ENCODE results near the gene GALNT17.

Gene GALNT17

DNA sequence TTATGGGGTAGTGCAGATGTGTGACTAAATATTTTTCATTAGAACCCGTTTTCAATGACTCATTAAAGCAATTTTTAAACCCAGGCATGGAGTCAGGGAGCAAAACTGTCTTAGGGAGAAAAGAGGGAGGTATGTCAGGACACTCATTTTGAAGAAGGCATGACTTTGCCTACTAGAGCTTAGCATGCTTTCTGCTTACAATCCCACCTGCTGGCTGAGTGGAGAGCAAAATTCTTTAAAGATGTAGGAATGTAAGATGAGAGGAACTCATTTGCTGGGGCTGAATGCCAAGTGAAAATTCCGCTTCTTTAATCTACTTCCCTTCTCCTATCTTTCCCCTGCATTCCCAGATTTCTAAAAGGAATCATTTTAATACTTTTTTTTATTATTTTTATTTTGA is 232.6 kb downstream of the GALNT17 start:
- DNase-seq = no peak
- TF ChIP-seq POLR2A (IDR thresholded peaks at IDR 0.05; ENCODE audit: low read length) (no peak), GATA1 (IDR thresholded peaks at IDR 0.05; ENCODE audit: low read depth, low read length) (no peak)

DNA sequence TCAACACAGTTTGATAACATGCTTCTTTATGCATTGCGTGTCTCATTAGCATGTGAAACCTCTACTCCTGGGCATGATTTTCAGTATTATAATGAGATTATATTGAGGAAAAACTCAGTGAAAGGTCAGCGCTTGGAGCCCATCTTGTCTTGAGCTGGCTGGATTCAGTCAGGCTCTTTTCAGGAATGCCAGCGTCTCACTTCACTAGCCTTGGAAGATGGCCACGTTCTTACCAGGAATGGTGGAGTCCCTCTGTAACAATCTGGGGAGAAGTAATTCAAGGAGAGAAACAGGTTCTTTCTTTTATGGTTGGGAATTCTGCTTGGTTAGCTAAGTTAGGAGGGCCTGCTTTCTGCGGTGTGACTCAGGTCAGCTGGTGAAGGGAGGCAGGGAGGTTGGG is 241.0 kb downstream of the GALNT17 start:
- no peak for DNase-seq
- TF ChIP-seq GATA1 (IDR thresholded peaks at IDR 0.05; ENCODE audit: low read depth, low read length) = no peak
- TF ChIP-seq POLR2A (IDR thresholded peaks at IDR 0.05; ENCODE audit: low read length) = no peak

DNA sequence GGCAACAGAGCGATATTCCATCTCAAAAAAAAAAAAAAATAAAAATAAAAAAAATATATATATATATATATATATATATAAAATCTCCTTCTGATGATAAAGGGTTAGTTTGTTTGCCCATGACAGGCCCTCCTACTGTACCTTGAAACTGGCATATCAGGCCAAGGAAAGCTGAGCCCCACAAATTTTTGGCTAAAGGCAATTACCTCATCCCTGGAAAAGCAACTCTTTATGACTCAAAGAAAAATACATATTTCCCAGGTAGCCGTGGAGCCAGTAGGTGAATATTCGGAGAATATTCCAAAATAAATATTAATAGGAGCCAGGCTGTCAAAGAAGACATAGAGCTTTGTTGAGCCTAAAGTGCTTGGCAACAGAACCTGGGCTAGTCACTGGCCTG is 245.1 kb downstream of the GALNT17 start:
- TF ChIP-seq GATA1 (IDR thresholded peaks at IDR 0.05; ENCODE audit: low read depth, low read length) = no peak
- no peak for TF ChIP-seq POLR2A (IDR thresholded peaks at IDR 0.05; ENCODE audit: low read length)
- DNase-seq = no peak

DNA sequence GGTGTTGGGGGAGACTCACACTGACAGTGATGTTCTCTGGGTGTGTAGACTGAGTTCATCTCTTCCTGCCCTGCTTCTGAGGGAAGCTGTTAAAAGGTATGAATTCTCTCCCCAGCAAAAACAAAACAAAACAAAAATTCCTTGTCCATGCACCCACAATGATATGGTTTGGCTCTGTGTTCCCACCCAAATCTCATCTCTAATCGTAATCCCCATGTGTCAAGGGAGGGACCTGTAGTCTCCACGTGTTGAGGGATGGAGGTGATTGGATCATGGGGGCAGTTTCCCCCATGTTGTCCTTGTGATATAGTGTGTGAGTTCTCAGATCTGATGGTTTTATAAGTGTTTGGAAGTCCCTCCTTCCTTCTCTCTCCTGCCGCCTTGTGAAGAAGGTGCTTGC is 245.5 kb downstream of the GALNT17 start:
- no peak for DNase-seq
- TF ChIP-seq GATA1 (IDR thresholded peaks at IDR 0.05; ENCODE audit: low read depth, low read length) = no peak
- TF ChIP-seq POLR2A (IDR thresholded peaks at IDR 0.05; ENCODE audit: low read length) = no peak

DNA sequence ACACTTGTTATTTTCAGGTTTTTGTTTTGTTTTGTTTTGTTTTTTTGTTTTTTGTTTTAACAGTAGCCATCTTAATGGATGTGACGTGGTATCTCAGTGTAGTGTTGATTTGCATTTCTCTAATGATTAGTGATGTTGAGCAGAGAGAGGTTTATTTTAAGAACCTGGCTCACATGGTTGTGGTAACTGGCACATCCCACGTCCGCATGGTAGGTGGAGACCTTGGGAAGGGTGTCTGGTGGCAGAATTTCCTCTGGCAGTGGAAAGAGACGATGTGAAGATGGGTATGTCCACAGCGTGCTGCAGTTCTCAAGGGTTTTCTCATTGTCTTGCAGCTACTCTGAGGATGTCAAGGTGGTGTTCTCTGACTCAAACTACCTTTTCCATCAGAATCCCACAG is 252.2 kb downstream of the GALNT17 start:
- DNase-seq = no peak
- TF ChIP-seq GATA1 (IDR thresholded peaks at IDR 0.05; ENCODE audit: low read depth, low read length) (no peak), POLR2A (IDR thresholded peaks at IDR 0.05; ENCODE audit: low read length) (no peak)

DNA sequence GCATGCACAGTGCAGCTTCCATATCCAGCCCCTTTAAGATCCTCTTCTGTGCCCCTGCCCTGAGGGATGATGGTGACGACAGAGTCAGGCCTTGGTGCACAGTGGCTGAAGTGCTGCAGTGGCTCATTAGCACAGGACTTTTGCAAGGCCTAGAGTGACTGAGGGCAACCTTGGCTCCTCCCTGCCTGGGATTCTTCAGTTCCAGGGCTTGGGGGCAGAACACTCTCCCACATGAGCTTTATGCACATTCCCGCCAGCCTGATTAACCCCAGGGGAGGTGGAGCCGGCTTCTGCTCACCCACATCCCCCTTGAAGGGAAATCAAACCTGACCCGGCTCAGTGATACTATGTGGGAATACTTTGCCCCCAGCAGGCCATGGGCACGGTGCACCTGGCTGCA is 253.4 kb downstream of the GALNT17 start:
- DNase-seq = no peak
- TF ChIP-seq POLR2A (IDR thresholded peaks at IDR 0.05; ENCODE audit: low read length) (no peak), GATA1 (IDR thresholded peaks at IDR 0.05; ENCODE audit: low read depth, low read length) (no peak)

DNA sequence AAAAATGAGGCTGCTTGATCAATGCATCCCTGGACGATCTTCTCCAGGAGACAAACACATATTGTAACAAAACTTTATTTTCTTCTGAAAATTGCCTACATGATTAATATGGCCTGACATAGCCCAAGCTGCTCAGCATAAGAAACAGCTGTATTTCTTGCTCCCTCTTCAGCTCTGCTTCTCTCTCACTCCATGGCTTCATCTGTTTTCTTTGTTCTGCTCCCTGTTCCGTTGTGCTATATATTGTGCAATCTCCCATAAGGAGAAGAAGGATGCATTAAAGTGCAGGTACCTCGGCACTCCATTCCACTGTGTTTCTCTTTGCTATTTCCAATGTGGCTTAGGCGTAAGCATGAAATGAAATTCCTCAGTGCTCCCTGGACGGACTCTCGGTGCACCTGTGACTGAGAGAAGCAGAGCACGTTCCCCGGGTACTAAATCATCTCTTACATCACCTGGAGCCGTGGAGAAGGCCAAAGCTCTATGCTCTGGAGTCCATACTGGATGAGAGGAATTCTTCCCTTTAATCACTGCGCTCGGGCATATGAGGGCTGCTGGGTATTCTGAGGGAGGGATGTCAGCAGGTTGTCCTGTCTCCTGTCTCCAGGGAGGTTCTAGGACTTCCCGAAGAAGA is 254.3 kb downstream of the GALNT17 start:
- TF ChIP-seq GATA1 (IDR thresholded peaks at IDR 0.05; ENCODE audit: low read depth, low read length) (no peak), POLR2A (IDR thresholded peaks at IDR 0.05; ENCODE audit: low read length) (no peak)
- DNase-seq = no peak

DNA sequence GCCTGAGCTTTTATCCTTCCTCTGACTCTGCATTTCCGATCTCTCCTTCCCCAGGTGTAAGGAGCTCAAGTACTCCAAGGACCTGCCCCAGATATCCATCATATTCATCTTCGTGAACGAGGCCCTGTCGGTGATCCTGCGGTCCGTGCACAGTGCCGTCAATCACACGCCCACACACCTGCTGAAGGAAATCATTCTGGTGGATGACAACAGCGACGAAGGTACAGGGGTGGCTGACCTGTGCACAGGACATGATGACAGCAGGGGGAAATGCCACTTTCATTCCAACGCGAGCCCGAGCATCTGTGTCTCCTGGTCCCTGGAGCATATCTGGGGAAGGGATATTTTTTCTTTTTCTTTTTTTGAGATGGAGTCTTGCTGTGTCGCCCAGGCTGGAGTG is 256.2 kb downstream of the GALNT17 start:
- TF ChIP-seq POLR2A (IDR thresholded peaks at IDR 0.05; ENCODE audit: low read length) = no peak
- no peak for TF ChIP-seq GATA1 (IDR thresholded peaks at IDR 0.05; ENCODE audit: low read depth, low read length)
- no peak for DNase-seq

DNA sequence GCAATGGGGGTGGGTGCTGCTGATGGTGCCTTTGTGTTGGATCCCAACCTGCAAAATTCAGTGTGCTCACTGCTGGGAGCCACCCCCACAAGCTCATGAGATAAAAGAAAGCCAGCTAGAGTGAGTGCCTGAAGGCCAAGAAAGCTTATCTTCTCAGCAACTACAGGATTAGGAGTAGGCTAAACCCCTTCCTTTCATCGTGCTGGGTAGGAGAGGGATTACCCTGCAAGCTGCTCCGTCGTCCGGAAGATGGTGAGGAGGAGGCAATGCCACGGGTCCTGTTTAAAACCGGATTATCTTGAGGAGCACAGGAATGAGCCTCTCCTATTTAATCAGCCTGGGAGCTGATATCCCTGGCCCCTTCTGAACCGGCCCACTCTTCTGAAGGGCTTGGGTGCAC is 258.0 kb downstream of the GALNT17 start:
- TF ChIP-seq GATA1 (IDR thresholded peaks at IDR 0.05; ENCODE audit: low read depth, low read length) = no peak
- no peak for TF ChIP-seq POLR2A (IDR thresholded peaks at IDR 0.05; ENCODE audit: low read length)
- DNase-seq = no peak

DNA sequence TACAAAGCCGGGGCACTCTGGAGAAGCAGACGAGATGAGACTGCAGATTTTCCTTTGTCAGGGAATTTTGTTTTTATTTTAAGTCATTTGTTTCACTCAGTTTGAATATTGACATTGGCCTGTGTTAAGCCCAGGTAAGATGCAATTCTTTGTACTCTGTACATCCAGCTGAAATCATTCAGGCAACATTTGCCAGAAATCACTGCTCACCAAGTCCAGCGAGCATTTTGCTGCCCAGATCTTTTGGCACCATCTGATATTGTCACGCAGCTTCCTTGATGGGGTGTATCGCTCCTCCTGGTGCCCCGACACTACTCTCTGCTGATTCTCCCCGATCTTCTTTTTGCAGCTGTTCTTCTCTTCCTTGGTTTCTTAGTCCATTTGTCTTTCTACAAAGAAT is 261.7 kb downstream of the GALNT17 start:
- TF ChIP-seq GATA1 (IDR thresholded peaks at IDR 0.05; ENCODE audit: low read depth, low read length) = no peak
- no peak for TF ChIP-seq POLR2A (IDR thresholded peaks at IDR 0.05; ENCODE audit: low read length)
- DNase-seq = no peak

DNA sequence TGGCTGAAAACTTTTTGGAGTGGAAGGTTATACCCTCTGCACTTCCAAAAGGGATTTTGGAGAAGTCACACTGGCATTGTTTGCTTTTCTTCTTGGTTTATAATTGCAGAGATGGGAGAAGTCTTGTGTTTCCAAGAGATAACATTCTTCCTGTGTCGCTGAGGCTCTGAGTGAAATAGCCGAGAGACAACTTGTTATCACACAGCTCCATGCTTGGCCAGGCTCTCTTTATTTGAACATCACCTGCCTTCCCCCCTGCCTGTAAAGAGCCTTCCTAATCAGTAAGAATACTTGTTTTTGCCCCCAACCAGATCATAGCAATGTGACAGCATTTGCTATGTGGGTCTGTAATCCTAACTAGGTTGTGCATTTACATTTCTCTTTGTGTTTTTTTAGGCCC is 270.7 kb downstream of the GALNT17 start:
- no peak for TF ChIP-seq GATA1 (IDR thresholded peaks at IDR 0.05; ENCODE audit: low read depth, low read length)
- TF ChIP-seq POLR2A (IDR thresholded peaks at IDR 0.05; ENCODE audit: low read length) = no peak
- no peak for DNase-seq

DNA sequence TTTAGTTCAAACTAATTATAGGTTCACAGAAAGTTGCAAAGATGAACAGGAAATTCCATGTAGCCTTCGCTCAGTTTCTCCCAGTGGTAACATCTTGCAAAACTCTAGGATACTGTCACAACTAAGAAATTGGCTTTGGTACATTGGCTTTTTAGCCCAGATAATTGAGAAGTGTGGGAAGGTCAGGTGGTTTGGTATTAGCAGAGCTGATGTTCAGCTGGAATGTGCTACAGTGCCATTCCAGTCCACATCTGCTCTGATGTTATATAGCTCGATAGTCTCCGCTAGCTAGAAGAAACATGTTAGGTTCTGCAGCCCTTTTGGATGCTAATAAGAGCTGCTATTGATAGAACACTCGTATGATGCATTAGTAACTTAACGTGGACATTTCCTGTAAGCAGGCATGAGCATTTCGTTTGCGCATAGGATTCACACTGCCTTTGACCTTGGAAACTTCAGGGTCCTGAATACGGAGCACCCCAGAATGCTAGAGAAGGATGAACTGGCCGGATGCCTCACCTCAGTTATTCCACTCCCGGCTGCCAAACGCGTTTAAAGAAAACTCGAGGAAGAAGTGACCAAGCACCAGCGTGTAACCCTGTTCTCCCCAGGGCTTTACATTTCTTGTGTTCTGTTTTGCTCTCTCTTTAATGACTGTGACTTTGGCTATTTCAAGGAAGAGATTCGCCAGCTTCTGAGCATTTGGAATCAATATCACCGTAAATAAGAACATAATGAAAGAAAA is 271.4 kb downstream of the GALNT17 start:
- no peak for DNase-seq
- TF ChIP-seq GATA1 (IDR thresholded peaks at IDR 0.05; ENCODE audit: low read depth, low read length) (no peak), POLR2A (IDR thresholded peaks at IDR 0.05; ENCODE audit: low read length) (no peak)

DNA sequence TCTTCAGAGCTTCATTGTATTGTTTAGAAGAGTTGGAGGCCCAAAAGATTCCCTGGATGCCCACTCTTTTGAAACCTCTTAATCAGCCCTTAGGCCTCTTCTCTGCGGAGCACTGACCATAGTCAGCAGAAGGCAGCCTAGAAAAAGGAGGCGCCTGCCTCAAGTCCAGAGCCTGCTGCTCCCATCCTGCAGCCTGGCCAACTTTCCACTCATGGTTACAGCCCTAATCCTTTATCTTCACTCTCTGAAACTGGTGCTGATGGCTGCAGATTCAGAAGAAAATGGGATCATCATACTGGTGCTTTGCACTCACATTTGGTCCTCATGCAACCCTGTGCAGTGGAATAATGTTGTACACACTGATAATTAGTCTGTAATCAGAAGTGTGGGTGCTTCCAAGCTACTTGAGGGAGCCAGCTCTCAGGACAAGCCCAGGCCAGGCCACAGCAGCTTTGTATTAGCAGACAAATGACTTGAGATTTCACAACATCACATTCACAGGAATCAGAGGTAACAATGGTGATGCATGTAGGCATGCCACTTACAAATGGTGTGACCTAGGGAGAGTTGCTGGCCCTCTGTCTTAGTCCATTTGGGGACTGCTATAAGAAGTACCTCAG is 272.9 kb downstream of the GALNT17 start:
- TF ChIP-seq GATA1 (IDR thresholded peaks at IDR 0.05; ENCODE audit: low read depth, low read length) (no peak), POLR2A (IDR thresholded peaks at IDR 0.05; ENCODE audit: low read length) (no peak)
- no peak for DNase-seq

DNA sequence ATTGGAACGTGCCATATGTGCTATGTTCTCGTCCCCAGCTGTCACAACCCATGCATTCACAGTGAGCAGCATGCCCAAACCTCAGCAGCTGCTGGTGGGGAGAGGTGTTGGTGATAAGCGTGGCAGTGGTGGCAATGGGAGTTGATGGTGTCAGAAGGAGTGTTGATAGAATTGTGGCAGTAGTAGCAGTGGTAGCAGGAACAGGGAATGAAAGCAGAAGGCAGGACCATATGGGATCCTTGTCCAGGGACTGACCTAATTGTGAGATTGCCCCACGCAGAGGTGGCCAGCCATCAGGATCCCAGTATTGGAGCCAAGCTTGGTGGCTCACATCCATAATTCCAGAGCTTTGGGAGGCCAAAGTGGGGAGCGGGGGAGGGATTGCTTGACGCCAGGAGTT is 276.3 kb downstream of the GALNT17 start:
- TF ChIP-seq GATA1 (IDR thresholded peaks at IDR 0.05; ENCODE audit: low read depth, low read length) = no peak
- no peak for TF ChIP-seq POLR2A (IDR thresholded peaks at IDR 0.05; ENCODE audit: low read length)
- no peak for DNase-seq

Data from erythroblast (primary cell).